Inferior parietal cortex (tissue), 1 donor: Measurements from ENCODE around the gene RAP1GDS1.

Experiments
- DNase-seq: peaks from one replicate; pipeline ENCODE4 v3.0.0-alpha.2; 2016; ENCODE audit errors: extremely low spot score

The RAP1GDS1 gene

DNA sequence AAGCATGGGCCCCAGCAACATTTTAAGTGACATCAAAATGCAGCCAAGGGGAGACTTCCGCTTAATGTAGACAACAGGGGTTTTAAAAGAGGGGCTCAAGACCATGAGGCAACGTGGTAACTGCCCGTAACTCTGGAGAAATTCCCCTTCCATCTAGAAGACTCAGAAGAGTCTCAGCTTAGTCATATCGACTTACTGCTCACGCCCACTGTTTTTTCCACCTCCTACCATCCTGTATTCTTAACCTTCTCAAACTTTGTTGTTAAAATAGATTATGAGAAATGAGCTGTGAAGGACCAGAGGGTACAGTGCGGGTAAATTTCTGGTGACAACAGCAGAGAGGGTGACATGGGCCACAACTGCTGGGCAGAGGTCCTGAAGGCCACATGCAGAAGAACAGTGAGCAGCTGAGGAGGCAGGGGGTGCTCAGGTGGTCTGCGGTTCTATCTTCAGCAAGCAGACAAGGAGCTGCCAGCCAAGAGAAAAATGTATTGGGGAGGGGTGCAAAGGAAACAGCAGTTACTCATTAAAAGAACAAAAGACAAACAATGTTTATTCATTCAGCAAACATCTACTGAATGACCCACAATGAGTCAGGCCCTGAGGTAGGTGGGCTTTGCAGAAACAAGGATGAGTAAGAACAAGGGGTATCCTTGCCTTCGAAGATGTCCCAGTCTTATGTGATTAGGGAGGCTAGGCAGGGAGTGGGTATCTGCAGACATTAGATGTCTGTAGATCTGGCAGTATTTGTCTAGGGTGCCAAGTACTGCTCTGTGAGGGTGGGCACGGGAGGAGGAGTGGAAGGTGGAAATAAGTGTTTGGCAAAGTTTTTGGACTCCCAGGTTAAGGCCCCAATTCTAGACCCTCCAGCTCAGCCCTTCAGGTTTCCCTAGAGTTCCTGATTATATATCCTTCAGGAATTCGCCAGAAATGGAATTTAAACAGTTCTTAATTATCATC, 221.9 kb downstream of the RAP1GDS1 start:
- no peak for DNase-seq

DNA sequence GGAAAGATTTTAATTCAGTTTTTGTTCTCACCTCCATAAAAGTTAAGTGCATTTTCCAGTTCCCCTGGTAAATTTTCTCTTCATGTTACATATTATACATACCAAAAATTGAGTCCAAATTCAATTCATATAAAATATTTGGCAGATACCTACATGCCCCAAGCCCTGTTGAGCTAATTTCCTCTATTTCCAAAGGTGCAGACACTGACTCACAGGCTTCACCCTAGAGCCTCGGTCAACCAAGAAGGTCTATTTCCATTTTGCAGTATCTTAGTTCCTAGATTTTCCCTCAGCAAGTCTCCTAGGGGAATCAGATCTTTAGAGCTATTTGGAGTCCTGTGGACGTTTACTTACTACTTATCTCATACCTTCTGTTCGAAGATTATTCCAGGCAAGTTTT, 222.8 kb downstream of the RAP1GDS1 start:
- no peak for DNase-seq

DNA sequence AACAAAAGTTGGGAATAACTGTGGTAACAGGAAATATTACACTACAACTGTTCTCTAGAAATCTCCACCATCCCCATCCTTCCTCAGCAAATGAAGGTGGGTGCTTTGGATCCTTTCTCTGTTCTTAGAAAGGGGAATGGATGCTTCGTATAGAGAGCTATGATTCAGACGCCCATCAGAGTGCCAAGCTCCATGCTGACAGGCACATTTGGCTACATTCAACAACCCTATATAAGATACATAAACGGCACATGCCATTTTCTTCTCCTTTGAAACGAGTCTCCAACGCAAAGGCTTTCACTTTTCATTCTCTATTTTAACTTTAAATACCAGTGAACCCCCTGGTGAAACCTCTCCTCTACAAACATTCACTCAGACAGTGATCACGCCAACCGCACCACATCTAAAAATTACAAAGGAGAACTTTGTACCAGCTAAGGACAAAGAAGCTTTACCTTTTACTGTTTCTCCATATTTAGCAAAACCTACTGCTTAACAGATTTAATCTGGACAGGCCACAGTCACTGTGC, 224.7 kb downstream of the RAP1GDS1 start:
- no peak for DNase-seq

GRCh38 chr4:98490251-98490650, 229.1 kb downstream of the RAP1GDS1 start:
- DNase-seq: no peak

- no peak for DNase-seq
Measured at GRCh38 chr4:98491899-98492559, 230.8 kb downstream of the RAP1GDS1 start.

DNA sequence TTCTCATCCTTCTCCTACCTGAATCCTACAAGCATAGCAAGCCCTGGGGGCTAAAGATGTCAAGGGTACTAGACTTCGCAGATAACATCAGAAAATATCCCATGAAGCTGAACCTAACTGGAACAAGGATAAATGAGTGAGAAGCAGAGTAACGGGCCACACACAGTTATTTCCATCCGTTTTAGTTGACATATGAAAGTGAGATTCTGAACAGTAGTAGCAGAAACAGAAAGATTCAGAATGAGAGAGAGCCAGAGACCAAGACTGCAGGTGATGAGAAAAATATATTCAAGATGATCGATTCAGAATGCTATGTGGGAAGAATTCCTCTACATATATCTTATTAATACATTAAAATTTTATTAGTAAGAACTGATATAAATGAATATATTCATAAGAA, 232.1 kb downstream of the RAP1GDS1 start:
- DNase-seq: no peak
